ENCODE measurements around the gene TCEA2. TPM values are rescaled to one million over a fixed set of nuclear protein-coding genes. Genes with fewer than 3 reads are reported as not detected.

TCEA2 gene
- total RNA-seq, 2 donors from 2014 or later = 45.0 to 69.5 TPM

DNA sequence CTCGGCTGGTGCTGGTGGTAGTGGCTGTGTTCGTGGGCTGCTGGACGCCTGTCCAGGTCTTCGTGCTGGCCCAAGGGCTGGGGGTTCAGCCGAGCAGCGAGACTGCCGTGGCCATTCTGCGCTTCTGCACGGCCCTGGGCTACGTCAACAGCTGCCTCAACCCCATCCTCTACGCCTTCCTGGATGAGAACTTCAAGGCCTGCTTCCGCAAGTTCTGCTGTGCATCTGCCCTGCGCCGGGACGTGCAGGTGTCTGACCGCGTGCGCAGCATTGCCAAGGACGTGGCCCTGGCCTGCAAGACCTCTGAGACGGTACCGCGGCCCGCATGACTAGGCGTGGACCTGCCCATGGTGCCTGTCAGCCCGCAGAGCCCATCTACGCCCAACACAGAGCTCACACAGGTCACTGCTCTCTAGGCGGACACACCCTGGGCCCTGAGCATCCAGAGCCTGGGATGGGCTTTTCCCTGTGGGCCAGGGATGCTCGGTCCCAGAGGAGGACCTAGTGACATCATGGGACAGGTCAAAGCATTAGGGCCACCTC lies 35.5 kb downstream of the TCEA2 start:
- H3K27me3 ChIP-seq (replicated peaks; ENCODE audit: insufficient read depth) = no peaks in the 10 kb centered on the region
- no peak overlapping the region for H3K4me3 ChIP-seq
- no peak for DNase-seq (ENCODE audit: low spot score)
- intact Hi-C loops (cut with DNase I) = no loop called here
- H3K9me3 ChIP-seq = no peaks in the 10 kb centered on the region
- H3K36me3 ChIP-seq = no peaks in the 10 kb centered on the region
- H3K27ac ChIP-seq = no peak overlapping the region
- H3K4me1 ChIP-seq (replicated peaks) = peaks cover 4% of the 10 kb centered on the region
- TF ChIP-seq POLR2A (IDR thresholded peaks at IDR 0.05) (no peak), POLR2AphosphoS5 (IDR thresholded peaks at IDR 0.05) (no peak)
- TF ChIP-seq, protein P1, sequence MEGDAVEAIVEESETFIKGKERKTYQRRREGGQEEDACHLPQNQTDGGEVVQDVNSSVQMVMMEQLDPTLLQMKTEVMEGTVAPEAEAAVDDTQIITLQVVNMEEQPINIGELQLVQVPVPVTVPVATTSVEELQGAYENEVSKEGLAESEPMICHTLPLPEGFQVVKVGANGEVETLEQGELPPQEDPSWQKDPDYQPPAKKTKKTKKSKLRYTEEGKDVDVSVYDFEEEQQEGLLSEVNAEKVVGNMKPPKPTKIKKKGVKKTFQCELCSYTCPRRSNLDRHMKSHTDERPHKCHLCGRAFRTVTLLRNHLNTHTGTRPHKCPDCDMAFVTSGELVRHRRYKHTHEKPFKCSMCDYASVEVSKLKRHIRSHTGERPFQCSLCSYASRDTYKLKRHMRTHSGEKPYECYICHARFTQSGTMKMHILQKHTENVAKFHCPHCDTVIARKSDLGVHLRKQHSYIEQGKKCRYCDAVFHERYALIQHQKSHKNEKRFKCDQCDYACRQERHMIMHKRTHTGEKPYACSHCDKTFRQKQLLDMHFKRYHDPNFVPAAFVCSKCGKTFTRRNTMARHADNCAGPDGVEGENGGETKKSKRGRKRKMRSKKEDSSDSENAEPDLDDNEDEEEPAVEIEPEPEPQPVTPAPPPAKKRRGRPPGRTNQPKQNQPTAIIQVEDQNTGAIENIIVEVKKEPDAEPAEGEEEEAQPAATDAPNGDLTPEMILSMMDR (IDR thresholded peaks at IDR 0.05) = no peak
- WGBS = 95% methylated on average over 24 of the region's 28 CpGs

DNA sequence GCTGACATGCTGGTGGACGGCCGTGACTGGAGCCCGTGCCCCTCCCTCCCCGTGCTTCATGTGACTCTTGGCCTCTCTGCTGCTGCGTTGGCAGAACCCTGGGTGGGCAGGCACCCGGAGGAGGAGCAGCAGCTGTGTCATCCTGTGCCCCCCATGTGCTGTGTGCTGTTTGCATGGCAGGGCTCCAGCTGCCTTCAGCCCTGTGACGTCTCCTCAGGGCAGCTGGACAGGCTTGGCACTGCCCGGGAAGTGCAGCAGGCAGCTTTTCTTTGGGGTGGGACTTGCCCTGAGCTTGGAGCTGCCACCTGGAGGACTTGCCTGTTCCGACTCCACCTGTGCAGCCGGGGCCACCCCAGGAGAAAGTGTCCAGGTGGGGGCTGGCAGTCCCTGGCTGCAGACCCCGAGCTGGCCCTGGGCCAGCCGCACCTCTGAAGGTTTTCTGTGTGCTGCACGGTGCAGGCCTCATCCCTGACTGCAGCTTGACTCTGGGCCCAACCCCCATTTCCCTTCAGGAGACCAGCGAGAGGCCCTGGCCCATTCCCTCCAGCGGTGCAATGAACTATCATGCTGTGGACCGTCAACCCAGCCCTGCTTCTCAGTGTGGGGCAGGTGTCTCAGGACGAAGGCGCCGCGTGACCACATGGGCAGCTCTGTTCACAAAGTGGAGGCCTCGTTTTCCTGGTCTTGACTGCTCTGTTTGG lies 36.2 kb downstream of the TCEA2 start:
- no peaks in the 10 kb centered on the region for H3K36me3 ChIP-seq
- WGBS = 84% methylated on average over 20 of the region's 21 CpGs
- no peak overlapping the region for H3K4me3 ChIP-seq
- no peaks in the 10 kb centered on the region for H3K9me3 ChIP-seq
- H3K27ac ChIP-seq = no peak overlapping the region
- DNase-seq (ENCODE audit: low spot score) = no peak
- H3K27me3 ChIP-seq (replicated peaks; ENCODE audit: insufficient read depth) = peaks cover 2% of the 10 kb centered on the region
- TF ChIP-seq POLR2A (IDR thresholded peaks at IDR 0.05) (no peak), POLR2AphosphoS5 (IDR thresholded peaks at IDR 0.05) (no peak)
- TF ChIP-seq, protein P1 (IDR thresholded peaks at IDR 0.05) = no peak
- intact Hi-C loops (cut with DNase I) = no loop called here
- peaks cover 4% of the 10 kb centered on the region for H3K4me1 ChIP-seq (replicated peaks)

DNA sequence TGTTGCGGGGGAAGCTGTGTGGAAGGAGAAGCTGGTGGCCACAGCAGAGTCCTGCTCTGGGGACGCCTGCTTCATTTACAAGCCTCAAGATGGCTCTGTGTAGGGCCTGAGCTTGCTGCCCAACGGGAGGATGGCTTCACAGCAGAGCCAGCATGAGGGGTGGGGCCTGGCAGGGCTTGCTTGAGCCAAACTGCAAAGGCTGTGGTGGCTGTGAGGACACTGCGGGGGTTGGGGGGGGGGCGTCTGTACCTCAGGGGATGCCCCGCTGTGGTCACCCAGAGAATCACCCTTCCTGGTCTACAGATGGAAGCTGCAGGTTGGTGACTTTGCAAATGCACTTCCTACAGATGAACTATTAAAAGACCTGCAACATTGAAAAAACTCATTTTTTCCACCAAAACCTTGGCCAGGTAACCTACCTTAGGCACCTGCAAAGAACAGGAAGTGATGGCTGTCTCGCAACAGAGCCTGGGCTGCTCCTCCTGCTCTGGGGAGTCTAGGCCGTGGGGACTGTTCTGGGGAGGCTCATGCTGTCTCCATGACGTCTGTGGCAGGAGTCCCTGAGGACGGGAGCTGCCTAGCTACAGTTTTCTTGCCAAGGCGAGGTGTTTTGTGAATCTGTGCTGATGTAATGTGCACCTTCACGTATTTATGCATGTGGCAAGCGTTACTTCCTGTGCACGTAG lies 37.0 kb downstream of the TCEA2 start:
- TF ChIP-seq POLR2AphosphoS5 (IDR thresholded peaks at IDR 0.05) (no peak), POLR2A (IDR thresholded peaks at IDR 0.05) (no peak)
- TF ChIP-seq, protein P1 (IDR thresholded peaks at IDR 0.05) = no peak
- Histone ChIP-seq H3K27ac (no peak overlapping the region), H3K36me3 (no peaks in the 10 kb centered on the region), H3K4me1 (replicated peaks) (peaks cover 4% of the 10 kb centered on the region), H3K4me3 (no peak overlapping the region), H3K9me3 (no peaks in the 10 kb centered on the region), H3K27me3 (replicated peaks; ENCODE audit: insufficient read depth) (peaks cover 3% of the 10 kb centered on the region)
- intact Hi-C loops (cut with DNase I) = no loop called here
- no peak for DNase-seq (ENCODE audit: low spot score)
- 69% methylated on average over 12 of the region's 14 CpGs for WGBS

DNA sequence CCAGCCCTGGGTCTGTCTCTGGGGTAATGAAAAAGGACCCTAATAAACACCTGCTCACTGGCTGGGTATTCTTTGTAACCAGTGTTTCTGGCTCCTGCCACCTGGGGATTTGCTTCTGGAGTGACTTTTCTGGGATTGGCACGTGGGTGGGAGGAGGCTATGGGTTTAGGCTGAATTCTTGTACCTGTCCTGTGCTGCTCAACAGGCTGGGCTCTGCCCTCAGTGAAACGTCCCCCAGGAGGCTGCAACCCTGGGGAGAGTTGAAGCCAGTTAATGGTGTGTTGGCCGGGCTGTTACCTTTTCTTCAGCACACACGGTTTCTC lies 37.5 kb downstream of the TCEA2 start:
- H3K27ac ChIP-seq = no peak overlapping the region
- intact Hi-C loops (cut with DNase I) = no loop called here
- H3K27me3 ChIP-seq (replicated peaks; ENCODE audit: insufficient read depth) = peaks cover 3% of the 10 kb centered on the region
- H3K9me3 ChIP-seq = no peaks in the 10 kb centered on the region
- H3K36me3 ChIP-seq = no peaks in the 10 kb centered on the region
- no peak for TF ChIP-seq POLR2A (IDR thresholded peaks at IDR 0.05)
- no peak overlapping the region for H3K4me3 ChIP-seq
- WGBS = 70% methylated on average over 4 of the region's 4 CpGs
- no peak for DNase-seq (ENCODE audit: low spot score)
- H3K4me1 ChIP-seq (replicated peaks) = peaks cover 4% of the 10 kb centered on the region

DNA sequence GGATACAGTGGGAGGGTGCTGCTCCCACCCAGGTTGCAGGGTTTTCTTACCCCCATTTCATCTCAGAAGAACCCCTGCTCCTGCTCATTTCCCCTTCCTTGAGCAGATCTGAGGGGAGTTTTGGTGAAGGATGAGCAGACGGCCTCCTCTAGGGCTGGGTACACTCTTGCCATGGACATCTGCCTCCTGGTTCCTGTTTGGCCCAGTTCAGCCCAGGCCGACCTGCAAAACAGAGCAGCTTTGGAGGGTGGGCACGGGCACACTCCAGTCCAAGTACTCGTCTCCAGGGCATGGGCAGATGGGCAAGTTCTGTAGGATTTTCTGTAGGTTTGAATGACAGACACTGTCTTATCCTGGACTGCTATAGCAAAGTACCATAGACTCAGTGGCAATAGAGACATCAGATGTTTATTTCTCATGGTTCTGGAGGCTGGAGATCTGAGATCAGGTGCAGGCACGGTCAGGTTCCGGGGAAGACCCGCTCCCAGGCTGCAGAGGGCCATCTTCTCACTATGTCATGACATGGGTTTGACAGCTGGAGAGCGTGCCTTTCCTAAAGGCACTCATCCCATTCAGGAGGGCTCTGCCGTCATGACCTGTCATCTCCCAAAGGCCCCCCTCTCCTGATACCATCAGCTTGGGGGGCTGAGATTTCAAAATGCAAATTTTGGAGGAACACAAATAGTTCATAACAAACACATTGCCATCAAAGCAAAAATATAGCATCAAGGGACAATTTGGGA lies 38.1 kb downstream of the TCEA2 start:
- TF ChIP-seq POLR2AphosphoS5 (IDR thresholded peaks at IDR 0.05) (no peak), POLR2A (IDR thresholded peaks at IDR 0.05) (no peak)
- TF ChIP-seq, protein P1 (IDR thresholded peaks at IDR 0.05) = no peak
- intact Hi-C loops (cut with DNase I) = no loop called here

More for the DNA sequence above, 38.1 kb downstream of the TCEA2 start:
- DNase-seq (ENCODE audit: low spot score) = no peak
- Histone ChIP-seq H3K27me3 (replicated peaks; ENCODE audit: insufficient read depth) (peaks cover 3% of the 10 kb centered on the region), H3K4me3 (no peak overlapping the region), H3K4me1 (replicated peaks) (peaks cover 4% of the 10 kb centered on the region), H3K36me3 (no peaks in the 10 kb centered on the region), H3K9me3 (no peaks in the 10 kb centered on the region), H3K27ac (no peak overlapping the region)
- WGBS = 93% methylated on average over 9 of the region's 9 CpGs

Measured in prostate gland (tissue), 2 donors.